RWPE1 (cell line): ENCODE results near the gene FAM135A.
A peak's percentile ranks its signal among the peaks of the same experiment; 100 is the strongest.

ENCODE experiments used
- CTCF ChIA-PET: fragments of 350-600 bp; sonication (Branson Sonifier 250); formaldehyde crosslinking; extraction: SDS; loops from one replicate; lab custom pipeline; 2021; lab: Yijun Ruan, JAX
- POLR2A ChIA-PET: fragments of 400-600 bp; formaldehyde crosslinking; extraction: SDS; loops from one replicate; lab custom pipeline; 2020; ENCODE audit warnings: antibody characterized with exemption; ENCODE audit not compliant: low non-redundant PET; lab: Yijun Ruan, JAX
- DNase-seq: peaks from one replicate; pipeline ENCODE4 v3.0.0; 2012; ENCODE audit warnings: low spot score
- H3K27ac ChIP-seq: fragments of 450-650 bp; 2 replicates; pipeline ENCODE4 v1.5.1; 2017
- CTCF ChIP-seq: fragments of 450-650 bp; conservative IDR thresholded peaks from 2 replicates; pipeline ENCODE4 v1.5.1; 2017; ENCODE audit warnings: low read depth, mild to moderate bottlenecking

The FAM135A gene

GRCh38 chr6:70375166-70375565 lies 38.1 kb upstream of the FAM135A start:
- no peak overlapping the region for H3K27ac ChIP-seq
- DNase-seq = peak; percentile 69
- ChIA-PET CTCF (interaction anchor here (0.6 kb wide), 1 partner anchor 73 kb away, joined by 6 read pairs; no protein-coding TSS in a partner anchor), POLR2A (no interaction called here)
- no peak for TF ChIP-seq CTCF

- POLR2A ChIA-PET = no interaction called here
- no peak for TF ChIP-seq CTCF
- H3K27ac ChIP-seq = no peak overlapping the region
- CTCF ChIA-PET = no interaction called here
- no peak for DNase-seq
Observed at GRCh38 chr6:70375882-70376281, 37.4 kb upstream of the FAM135A start.

- CTCF ChIA-PET = no interaction called here
Observed at GRCh38 chr6:70376628-70377027, 36.7 kb upstream of the FAM135A start.

GRCh38 chr6:70377372-70377771 lies 35.9 kb upstream of the FAM135A start:
- DNase-seq = no peak
- no peak for TF ChIP-seq CTCF
- H3K27ac ChIP-seq = no peak overlapping the region
- POLR2A ChIA-PET = no interaction called here
- CTCF ChIA-PET = interaction anchor here (0.6 kb wide), 1 partner anchor 557 kb away, joined by 3 read pairs; no protein-coding TSS in a partner anchor

More at GRCh38 chr6:70376628-70377027, 36.7 kb upstream of the FAM135A start:
- DNase-seq = no peak
- no peak overlapping the region for H3K27ac ChIP-seq
- TF ChIP-seq CTCF = no peak
- POLR2A ChIA-PET = no interaction called here

- H3K27ac ChIP-seq = no peak overlapping the region
- CTCF ChIA-PET = no interaction called here
- no peak for DNase-seq
- POLR2A ChIA-PET = no interaction called here
- TF ChIP-seq CTCF = no peak
Observed at GRCh38 chr6:70379473-70380013, 33.8 kb upstream of the FAM135A start.

- DNase-seq = no peak
- TF ChIP-seq CTCF = no peak
- CTCF ChIA-PET = no interaction called here
- POLR2A ChIA-PET = no interaction called here
- H3K27ac ChIP-seq = no peak overlapping the region
Observed at GRCh38 chr6:70380252-70380651, 33.1 kb upstream of the FAM135A start.
